Lower leg skin (tissue), 3 donors: ENCODE data around the gene LONRF3.

Experiments used
- POLR2A ChIP-seq, 2 donors: fragments of 450-650 bp; IDR thresholded peaks; one replicate each; pipeline ENCODE4 v1.6.1; 2016 to 2017; ENCODE audit warnings: antibody characterized with exemption in 2 of 2, mild to moderate bottlenecking in 1 of 2, moderate library complexity in 1 of 2
- TF ChIP-seq, protein P1 (sequence below), 3 donors: fragments of 450-650 bp; IDR thresholded peaks; one replicate each; pipeline ENCODE4 v1.5.1; 2016; ENCODE audit warnings: antibody characterized with exemption in 3 of 3, mild to moderate bottlenecking in 3 of 3, moderate library complexity in 2 of 3

DNA sequence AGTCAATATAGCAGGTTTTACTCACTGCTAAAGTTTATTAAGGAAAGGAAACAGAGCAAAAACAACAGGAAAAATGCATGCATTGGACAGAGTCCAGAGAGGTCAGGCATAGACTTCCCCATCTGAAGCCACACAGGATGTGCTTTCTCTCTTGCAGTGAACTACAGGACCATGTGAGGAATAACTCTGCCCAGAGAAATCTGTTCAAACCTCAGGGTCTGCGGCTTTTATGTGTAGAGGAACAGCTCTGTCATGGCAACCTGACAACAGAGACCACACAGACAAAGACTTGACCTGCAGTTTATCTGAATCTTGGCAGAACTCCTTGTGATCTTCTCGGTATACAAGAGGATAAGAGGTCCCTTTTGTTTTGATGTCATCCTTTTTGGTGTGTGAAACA is 46.3 kb upstream of the LONRF3 start:
- no peak for TF ChIP-seq POLR2A (IDR thresholded peaks at IDR 0.05)
- TF ChIP-seq, protein P1, sequence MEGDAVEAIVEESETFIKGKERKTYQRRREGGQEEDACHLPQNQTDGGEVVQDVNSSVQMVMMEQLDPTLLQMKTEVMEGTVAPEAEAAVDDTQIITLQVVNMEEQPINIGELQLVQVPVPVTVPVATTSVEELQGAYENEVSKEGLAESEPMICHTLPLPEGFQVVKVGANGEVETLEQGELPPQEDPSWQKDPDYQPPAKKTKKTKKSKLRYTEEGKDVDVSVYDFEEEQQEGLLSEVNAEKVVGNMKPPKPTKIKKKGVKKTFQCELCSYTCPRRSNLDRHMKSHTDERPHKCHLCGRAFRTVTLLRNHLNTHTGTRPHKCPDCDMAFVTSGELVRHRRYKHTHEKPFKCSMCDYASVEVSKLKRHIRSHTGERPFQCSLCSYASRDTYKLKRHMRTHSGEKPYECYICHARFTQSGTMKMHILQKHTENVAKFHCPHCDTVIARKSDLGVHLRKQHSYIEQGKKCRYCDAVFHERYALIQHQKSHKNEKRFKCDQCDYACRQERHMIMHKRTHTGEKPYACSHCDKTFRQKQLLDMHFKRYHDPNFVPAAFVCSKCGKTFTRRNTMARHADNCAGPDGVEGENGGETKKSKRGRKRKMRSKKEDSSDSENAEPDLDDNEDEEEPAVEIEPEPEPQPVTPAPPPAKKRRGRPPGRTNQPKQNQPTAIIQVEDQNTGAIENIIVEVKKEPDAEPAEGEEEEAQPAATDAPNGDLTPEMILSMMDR (IDR thresholded peaks at IDR 0.05): no peak
